Astrocyte of the hippocampus (primary cell): Measurements from ENCODE around the gene FGF11.

Source experiments
- DNase-seq: peaks from one replicate; pipeline ENCODE4 v3.0.0; 2011; ENCODE audit warnings: low read depth, low spot score

FGF11 gene

GRCh38 chr17:7429722-7430121, 9.6 kb upstream of the FGF11 start:
- DNase-seq: no peak

GRCh38 chr17:7431231-7431630, 8.1 kb upstream of the FGF11 start:
- DNase-seq: no peak

- DNase-seq: no peak
Measured at GRCh38 chr17:7432296-7432695, 7.0 kb upstream of the FGF11 start.

GRCh38 chr17:7435676-7436555, 3.4 kb upstream of the FGF11 start:
- peak; percentile 48 for DNase-seq

- DNase-seq: peak; percentile 95
Measured at GRCh38 chr17:7436556-7437368, 2.5 kb upstream of the FGF11 start.

GRCh38 chr17:7437369-7437863, 1.9 kb upstream of the FGF11 start:
- no peak for DNase-seq

- DNase-seq: peak; percentile 68
Measured at GRCh38 chr17:7437950-7438614, 1.2 kb upstream of the FGF11 start.

- DNase-seq: no peak
Measured at GRCh38 chr17:7438656-7439460, 454 bp upstream of the FGF11 start.

GRCh38 chr17:7440113-7440833, 961 bp downstream of the FGF11 start:
- DNase-seq: peak; percentile 51

GRCh38 chr17:7440834-7441195, 1.5 kb downstream of the FGF11 start:
- peak; percentile 79 for DNase-seq

- DNase-seq: peak; percentile 39
Measured at GRCh38 chr17:7441266-7441665, 2.0 kb downstream of the FGF11 start.

- DNase-seq: no peak
Measured at GRCh38 chr17:7442142-7442541, 2.8 kb downstream of the FGF11 start.

GRCh38 chr17:7443499-7444485, 4.5 kb downstream of the FGF11 start:
- DNase-seq: no peak

GRCh38 chr17:7444682-7445618, 5.6 kb downstream of the FGF11 start, which contains the start of gene CHRNB1:
Gene CHRNB1, plus strand, starts transcription at chr17:7445061. Its CDS starts 67 bp downstream, at chr17:7445128.
- peak; percentile 48 for DNase-seq

- DNase-seq: no peak
Measured at GRCh38 chr17:7445619-7445968, 6.3 kb downstream of the FGF11 start.

GRCh38 chr17:7448461-7448860, 9.1 kb downstream of the FGF11 start:
- no peak for DNase-seq

- no peak for DNase-seq
Measured at GRCh38 chr17:7459961-7460545, 20.7 kb downstream of the FGF11 start.
